HFF-Myc (cell line): ENCODE data around the gene BID.

Source experiments
- DNase-seq: peaks from one replicate; pipeline ENCODE4 v3.0.0-alpha.2; 2011; ENCODE audit warnings: low read depth; ENCODE audit errors: extremely low read depth
- H3K4me3 ChIP-seq: replicated peaks from 2 replicates; pipeline ENCODE4 v1.5.1; 2011; ENCODE audit warnings: low read depth, mild to moderate bottlenecking, control low read depth, low read length
- TF ChIP-seq, protein P1 (sequence below): IDR thresholded peaks from 2 replicates; pipeline ENCODE4 v1.5.1; 2012; ENCODE audit warnings: mild to moderate bottlenecking, low read depth, low read length, control low read depth; ENCODE audit errors: missing control alignments

Gene BID

DNA sequence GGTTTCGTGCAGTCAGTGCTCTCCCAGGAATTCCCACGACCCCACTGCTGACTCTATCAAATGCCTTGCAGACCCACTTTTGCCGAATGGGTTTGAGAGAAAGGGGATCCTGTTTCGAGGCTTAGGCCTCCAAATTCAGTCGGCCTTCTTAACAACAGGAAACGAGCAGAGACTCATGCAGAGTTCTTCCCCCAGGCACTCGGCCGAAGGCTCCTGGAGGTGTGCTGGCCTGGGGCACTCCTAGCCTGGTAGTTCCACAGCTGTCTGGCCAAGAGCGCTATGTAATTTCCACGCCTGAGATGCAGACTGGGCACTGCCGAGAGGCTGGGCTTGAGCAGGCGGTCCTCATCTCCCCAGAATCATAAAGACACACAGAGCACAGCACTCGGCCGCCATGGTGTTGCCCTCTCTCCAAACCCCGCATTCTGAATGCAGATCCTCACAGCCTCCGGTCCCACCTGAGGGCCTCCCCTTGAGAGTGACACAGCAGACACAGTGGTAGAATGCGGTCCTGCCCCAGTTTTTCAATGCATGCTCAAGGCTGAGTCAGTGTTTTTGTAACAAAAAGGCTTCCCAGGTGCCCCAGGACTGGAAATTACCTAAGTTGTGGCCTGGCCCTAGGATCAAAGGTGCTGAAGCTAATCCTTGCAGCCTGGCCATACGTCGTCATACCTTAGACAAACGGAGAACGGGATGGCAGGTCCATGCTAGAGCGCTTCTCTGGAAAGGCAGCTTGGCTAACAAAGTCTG is 30.2 kb upstream of the BID start:
- H3K4me3 ChIP-seq: no peak overlapping the region
- no peak for DNase-seq
- TF ChIP-seq, protein P1, sequence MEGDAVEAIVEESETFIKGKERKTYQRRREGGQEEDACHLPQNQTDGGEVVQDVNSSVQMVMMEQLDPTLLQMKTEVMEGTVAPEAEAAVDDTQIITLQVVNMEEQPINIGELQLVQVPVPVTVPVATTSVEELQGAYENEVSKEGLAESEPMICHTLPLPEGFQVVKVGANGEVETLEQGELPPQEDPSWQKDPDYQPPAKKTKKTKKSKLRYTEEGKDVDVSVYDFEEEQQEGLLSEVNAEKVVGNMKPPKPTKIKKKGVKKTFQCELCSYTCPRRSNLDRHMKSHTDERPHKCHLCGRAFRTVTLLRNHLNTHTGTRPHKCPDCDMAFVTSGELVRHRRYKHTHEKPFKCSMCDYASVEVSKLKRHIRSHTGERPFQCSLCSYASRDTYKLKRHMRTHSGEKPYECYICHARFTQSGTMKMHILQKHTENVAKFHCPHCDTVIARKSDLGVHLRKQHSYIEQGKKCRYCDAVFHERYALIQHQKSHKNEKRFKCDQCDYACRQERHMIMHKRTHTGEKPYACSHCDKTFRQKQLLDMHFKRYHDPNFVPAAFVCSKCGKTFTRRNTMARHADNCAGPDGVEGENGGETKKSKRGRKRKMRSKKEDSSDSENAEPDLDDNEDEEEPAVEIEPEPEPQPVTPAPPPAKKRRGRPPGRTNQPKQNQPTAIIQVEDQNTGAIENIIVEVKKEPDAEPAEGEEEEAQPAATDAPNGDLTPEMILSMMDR: no peak

DNA sequence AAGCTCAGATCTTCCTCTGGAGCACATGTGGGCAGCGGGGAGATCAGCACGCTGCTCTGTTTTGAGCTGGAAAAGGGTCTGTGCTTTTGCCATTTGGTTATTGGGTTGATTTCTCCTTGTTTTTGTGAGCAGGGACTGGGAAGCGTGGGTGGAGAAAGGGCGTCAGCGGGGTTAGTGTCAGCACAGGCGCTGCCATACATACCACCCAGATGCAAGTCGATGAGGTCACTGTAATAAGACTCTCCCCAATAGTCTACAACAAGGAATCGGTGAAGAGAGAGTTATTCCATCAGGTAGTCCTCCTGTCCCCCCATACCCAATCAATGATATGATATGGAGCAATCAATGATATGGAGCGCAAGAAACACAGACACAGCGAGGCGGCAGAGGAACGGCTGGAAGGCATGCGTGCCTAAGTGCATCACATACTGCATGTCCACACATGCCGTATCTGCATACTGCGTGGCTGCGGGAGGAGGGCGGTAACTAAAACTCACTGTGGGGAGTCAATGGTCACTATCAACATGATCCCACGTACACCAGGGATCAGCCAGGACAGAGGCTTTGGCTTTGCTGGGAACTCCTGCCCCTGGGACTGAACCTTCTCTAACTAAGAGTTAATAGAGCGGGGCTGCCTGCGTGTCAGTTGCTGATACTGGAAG is 29.5 kb upstream of the BID start:
- TF ChIP-seq, protein P1: no peak
- H3K4me3 ChIP-seq: no peak overlapping the region
- DNase-seq: no peak

DNA sequence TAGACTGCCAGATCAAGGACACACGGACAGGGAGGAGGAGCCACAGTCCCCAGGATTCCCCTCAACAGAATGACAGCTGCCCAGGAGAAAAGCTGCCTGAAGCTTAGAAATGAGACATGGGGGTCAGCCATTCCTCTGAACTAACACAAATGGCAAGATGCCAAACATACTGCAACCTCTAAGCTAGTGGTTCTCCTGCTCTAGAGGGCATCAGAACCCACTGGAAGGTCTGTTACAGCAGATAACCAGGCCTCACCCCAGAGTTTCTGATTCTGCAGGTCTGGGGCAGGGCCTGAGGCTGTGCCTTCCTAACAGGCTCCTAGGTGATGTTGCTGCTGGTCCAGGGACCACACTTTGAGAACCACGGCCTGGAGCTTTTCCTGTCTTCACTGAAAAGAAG is 28.6 kb upstream of the BID start:
- TF ChIP-seq, protein P1: no peak
- DNase-seq: no peak

DNA sequence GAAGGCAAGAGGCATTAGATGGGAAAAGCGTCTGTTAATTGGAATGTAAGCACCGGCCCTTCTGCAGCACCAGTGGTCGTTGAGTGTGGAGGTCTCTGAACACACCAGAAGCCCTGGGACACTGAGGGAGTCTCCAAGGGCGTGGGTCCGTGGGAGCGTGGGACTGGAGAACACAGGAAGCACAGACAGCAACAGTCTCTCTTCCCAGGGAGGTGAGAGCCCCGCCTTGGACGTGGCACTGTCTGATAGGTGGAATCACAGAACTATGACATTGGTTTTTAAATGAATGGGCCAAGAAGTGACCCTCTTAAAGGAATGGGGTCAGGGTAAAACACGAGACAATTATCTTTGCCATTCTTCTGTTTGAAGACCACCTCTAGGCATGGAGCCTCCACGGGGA is 28.1 kb upstream of the BID start:
- TF ChIP-seq, protein P1: no peak
- DNase-seq: no peak
- no peak overlapping the region for H3K4me3 ChIP-seq

More for the DNA sequence above, 28.6 kb upstream of the BID start:
- no peak overlapping the region for H3K4me3 ChIP-seq

DNA sequence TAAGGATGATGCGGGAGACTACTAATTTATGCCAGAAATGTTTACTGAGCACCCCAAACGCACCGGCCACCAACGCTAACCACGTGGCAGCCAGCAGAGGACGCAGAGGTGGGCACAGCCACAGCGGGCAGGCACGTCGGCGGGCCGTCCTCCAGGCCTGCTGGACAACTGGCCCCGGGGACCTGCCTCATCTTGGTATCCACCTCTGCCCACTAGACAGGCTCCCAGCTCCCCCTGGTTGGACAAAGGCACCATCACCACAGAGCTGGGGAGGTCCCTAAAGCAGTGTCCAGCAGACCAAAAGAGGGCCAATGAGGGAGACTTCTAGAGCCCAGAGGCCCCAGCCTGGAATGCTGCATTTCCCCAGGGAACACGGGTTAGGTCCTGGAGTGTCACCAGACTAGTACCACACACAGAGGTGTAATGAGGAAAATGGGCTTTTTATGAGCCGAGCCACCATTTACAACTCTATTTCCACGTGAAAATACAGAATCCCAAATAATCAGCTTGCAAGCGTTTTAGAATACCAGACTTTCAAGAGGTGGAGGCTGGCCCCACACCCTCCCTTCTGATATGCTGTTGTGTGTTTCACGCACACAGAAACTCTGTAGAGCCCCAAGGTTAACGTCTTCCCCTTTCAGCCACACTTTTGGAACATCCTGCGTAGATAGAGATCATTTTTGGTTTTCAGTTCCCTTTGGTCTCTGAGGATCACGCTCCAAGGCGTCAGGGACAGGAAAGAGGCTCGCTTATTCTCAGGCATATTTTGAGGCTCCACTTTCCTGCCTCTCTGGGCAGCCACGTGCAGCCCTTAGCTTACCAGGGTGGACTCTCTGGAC is 23.7 kb upstream of the BID start:
- no peak for DNase-seq

DNA sequence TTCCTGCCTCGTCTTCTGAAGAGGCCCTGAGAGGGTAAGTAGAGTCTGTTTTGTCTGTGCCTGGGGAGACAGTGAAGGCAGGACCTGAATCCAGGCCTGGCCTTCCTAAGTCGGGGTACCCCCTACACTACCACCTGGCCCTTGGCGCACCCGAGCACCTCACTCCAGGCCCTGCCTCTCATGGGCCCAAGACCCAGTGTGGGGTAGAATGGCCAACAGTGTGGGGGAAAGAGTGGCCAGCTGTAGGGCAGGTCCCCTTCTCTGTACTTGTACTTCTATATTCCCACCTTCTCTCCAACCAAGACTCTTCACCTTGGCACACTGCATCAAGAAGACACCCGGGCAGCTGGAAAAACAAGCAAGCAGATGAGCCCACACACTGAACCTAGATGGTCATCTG is 22.4 kb upstream of the BID start:
- H3K4me3 ChIP-seq: no peak overlapping the region
- TF ChIP-seq, protein P1: no peak
- no peak for DNase-seq

More for the DNA sequence above, 23.7 kb upstream of the BID start:
- H3K4me3 ChIP-seq: no peak overlapping the region
- TF ChIP-seq, protein P1: no peak
